OCI-LY1 (cell line): ENCODE data around the gene FUT4.

Experiments
- H2AFZ ChIP-seq: fragments of 200-600 bp; sonication (generic), shearing (Covaris generic); 2 replicates; pipeline ENCODE4 v1.6.0; 2014; ENCODE audit warnings: antibody characterized with exemption, mild to moderate bottlenecking, low read length
- H3F3A ChIP-seq: fragments of 200-600 bp; sonication (generic), shearing (Covaris generic); 2 replicates; pipeline ENCODE4 v1.6.0; 2014; ENCODE audit warnings: mild to moderate bottlenecking, antibody characterized with exemption, low read length, moderate library complexity; ENCODE audit not compliant: insufficient read depth
- H3K27ac ChIP-seq: fragments of 200-600 bp; sonication (generic); 2 replicates; pipeline ENCODE4 v1.5.1; 2014; ENCODE audit warnings: low read length, mixed run types, mild to moderate bottlenecking, low read depth; ENCODE audit not compliant: poor library complexity, severe bottlenecking
- H3K27me3 ChIP-seq: fragments of 200-600 bp; sonication (generic); 2 replicates; pipeline ENCODE4 v1.6.0; 2014; ENCODE audit warnings: antibody characterized with exemption, mild to moderate bottlenecking, low read length, moderate library complexity; ENCODE audit not compliant: insufficient read depth
- H3K36me3 ChIP-seq: fragments of 200-600 bp; sonication (generic); 2 replicates; pipeline ENCODE4 v1.6.1; 2014; ENCODE audit warnings: mild to moderate bottlenecking, antibody characterized with exemption, low read length, moderate library complexity, mixed read lengths; ENCODE audit not compliant: insufficient read depth
- H3K4me1 ChIP-seq: fragments of 200-600 bp; sonication (generic); 2 replicates; pipeline ENCODE4 v1.5.1; 2014; ENCODE audit warnings: mild to moderate bottlenecking, low read length, moderate library complexity; ENCODE audit not compliant: insufficient read depth, severe bottlenecking
- H3K4me2 ChIP-seq: fragments of 200-600 bp; sonication (generic), shearing (Covaris generic); 2 replicates; pipeline ENCODE4 v1.6.1; 2014; ENCODE audit warnings: low read length
- H3K4me3 ChIP-seq: fragments of 200-600 bp; sonication (generic); 2 replicates; pipeline ENCODE4 v1.5.1; 2014; ENCODE audit warnings: low read length, low read depth, mild to moderate bottlenecking, mixed read lengths; ENCODE audit not compliant: poor library complexity, severe bottlenecking
- H3K79me2 ChIP-seq: fragments of 200-600 bp; shearing (Covaris generic); 2 replicates; pipeline ENCODE4 v1.6.1; 2016; ENCODE audit warnings: mixed run types, low read length, mixed read lengths; ENCODE audit not compliant: insufficient read depth
- H3K9ac ChIP-seq: fragments of 200-600 bp; sonication (generic), shearing (Covaris generic); 2 replicates; pipeline ENCODE4 v1.6.1; 2014; ENCODE audit warnings: mild to moderate bottlenecking, low read length, mixed read lengths
- H3K9me2 ChIP-seq: fragments of 200-600 bp; sonication (generic), shearing (Covaris generic); 2 replicates; pipeline ENCODE4 v1.6.1; 2014; ENCODE audit warnings: low read depth, mild to moderate bottlenecking, low read length, mixed read lengths
- H3K9me3 ChIP-seq: fragments of 200-600 bp; shearing (Covaris generic); 2 replicates; pipeline ENCODE4 v1.6.1; 2014; ENCODE audit warnings: low read length, mixed read lengths
- H4K20me1 ChIP-seq: fragments of 200-600 bp; sonication (generic), shearing (Covaris generic); 2 replicates; pipeline ENCODE4 v1.6.0; 2016; ENCODE audit warnings: mild to moderate bottlenecking, low read length; ENCODE audit not compliant: insufficient read depth
- CTCF ChIP-seq: fragments of 200-600 bp; sonication (generic), shearing (Covaris generic); IDR thresholded peaks from 2 replicates; pipeline ENCODE4 v1.5.1; 2017; ENCODE audit warnings: mild to moderate bottlenecking, antibody characterized with exemption, low read length, moderate library complexity, mixed read lengths
- EZH2 ChIP-seq: fragments of 200-600 bp; sonication (generic), shearing (Covaris generic); IDR thresholded peaks from 2 replicates; pipeline ENCODE4 v1.8.0; 2017; ENCODE audit warnings: borderline replicate concordance, mixed run types, mild to moderate bottlenecking, antibody characterized with exemption, low read length, moderate library complexity, mixed read lengths

Gene FUT4

GRCh38 chr11:94585399-94585798 is 41.7 kb downstream of the FUT4 start:
- Histone ChIP-seq H3K79me2 (no peaks in the 10 kb centered on the region), H3K9ac (no peak overlapping the region), H3K27me3 (no peaks in the 10 kb centered on the region), H3K4me2 (no peak overlapping the region), H4K20me1 (no peaks in the 10 kb centered on the region), H3K4me1 (no peaks in the 10 kb centered on the region), H3K9me3 (no peaks in the 10 kb centered on the region), H2AFZ (no peak overlapping the region), H3K4me3 (no peak overlapping the region), H3F3A (no peaks in the 10 kb centered on the region), H3K9me2 (no peaks in the 10 kb centered on the region), H3K36me3 (no peaks in the 10 kb centered on the region), H3K27ac (no peak overlapping the region)
- TF ChIP-seq CTCF, result no peak
- no peak for TF ChIP-seq EZH2

GRCh38 chr11:94586546-94586945 is 42.8 kb downstream of the FUT4 start:
- Histone ChIP-seq H3K9ac (no peak overlapping the region), H3K9me2 (no peaks in the 10 kb centered on the region), H2AFZ (no peak overlapping the region), H3F3A (no peaks in the 10 kb centered on the region), H3K4me2 (no peak overlapping the region), H3K36me3 (no peaks in the 10 kb centered on the region), H3K4me1 (no peaks in the 10 kb centered on the region), H3K9me3 (no peaks in the 10 kb centered on the region), H3K27ac (no peak overlapping the region), H3K27me3 (no peaks in the 10 kb centered on the region), H3K79me2 (no peaks in the 10 kb centered on the region), H4K20me1 (no peaks in the 10 kb centered on the region), H3K4me3 (no peak overlapping the region)
- TF ChIP-seq EZH2, result no peak
- no peak for TF ChIP-seq CTCF

GRCh38 chr11:94586978-94587377 is 43.3 kb downstream of the FUT4 start:
- no peaks in the 10 kb centered on the region for H3K79me2 ChIP-seq
- H4K20me1 ChIP-seq, result no peaks in the 10 kb centered on the region
- H2AFZ ChIP-seq, result no peak overlapping the region
- no peaks in the 10 kb centered on the region for H3K27me3 ChIP-seq
- H3K36me3 ChIP-seq, result no peaks in the 10 kb centered on the region
- H3K9me2 ChIP-seq, result no peaks in the 10 kb centered on the region
- no peaks in the 10 kb centered on the region for H3F3A ChIP-seq
- H3K27ac ChIP-seq, result no peak overlapping the region
- H3K4me1 ChIP-seq, result no peaks in the 10 kb centered on the region
- no peak overlapping the region for H3K4me3 ChIP-seq
- H3K9ac ChIP-seq, result no peak overlapping the region
- TF ChIP-seq CTCF (no peak), EZH2 (no peak)
- no peak overlapping the region for H3K4me2 ChIP-seq
- H3K9me3 ChIP-seq, result no peaks in the 10 kb centered on the region
